Astrocyte (in vitro differentiated cells and primary cell): ENCODE measurements around the gene ZNF462.

ENCODE experiments used
- EZH2 ChIP-seq: IDR thresholded peaks from 2 replicates; pipeline ENCODE4 v1.6.1; 2012; ENCODE audit warnings: mild to moderate bottlenecking, low read length, inconsistent platforms; ENCODE audit not compliant: insufficient read depth
- TF ChIP-seq, protein P1 (sequence below): IDR thresholded peaks from 2 replicates; pipeline ENCODE4 v1.5.1; 2011; ENCODE audit warnings: low read depth, mild to moderate bottlenecking, inconsistent platforms, low read length, moderate library complexity; ENCODE audit not compliant: insufficient read depth

DNA sequence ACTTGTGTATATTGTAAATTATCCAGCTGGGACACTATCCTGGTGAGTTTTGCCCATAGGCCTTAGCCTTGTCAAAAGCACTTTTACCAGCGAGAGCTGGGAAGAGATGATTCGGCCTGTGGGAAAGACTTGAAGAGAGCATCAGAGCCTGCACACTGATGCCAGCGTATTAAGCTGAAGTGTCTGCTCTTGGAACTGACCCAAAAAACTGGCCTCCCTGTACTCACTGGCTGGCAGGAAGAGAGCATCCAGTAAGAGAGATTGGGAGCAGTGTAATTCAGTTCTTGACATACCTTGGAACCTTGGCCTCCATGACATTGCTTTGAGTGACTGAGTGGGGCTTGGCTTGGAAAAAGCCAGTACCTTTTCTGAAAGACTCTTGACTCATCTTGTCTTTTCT, 73.7 kb downstream of the ZNF462 start:
- TF ChIP-seq, protein P1, sequence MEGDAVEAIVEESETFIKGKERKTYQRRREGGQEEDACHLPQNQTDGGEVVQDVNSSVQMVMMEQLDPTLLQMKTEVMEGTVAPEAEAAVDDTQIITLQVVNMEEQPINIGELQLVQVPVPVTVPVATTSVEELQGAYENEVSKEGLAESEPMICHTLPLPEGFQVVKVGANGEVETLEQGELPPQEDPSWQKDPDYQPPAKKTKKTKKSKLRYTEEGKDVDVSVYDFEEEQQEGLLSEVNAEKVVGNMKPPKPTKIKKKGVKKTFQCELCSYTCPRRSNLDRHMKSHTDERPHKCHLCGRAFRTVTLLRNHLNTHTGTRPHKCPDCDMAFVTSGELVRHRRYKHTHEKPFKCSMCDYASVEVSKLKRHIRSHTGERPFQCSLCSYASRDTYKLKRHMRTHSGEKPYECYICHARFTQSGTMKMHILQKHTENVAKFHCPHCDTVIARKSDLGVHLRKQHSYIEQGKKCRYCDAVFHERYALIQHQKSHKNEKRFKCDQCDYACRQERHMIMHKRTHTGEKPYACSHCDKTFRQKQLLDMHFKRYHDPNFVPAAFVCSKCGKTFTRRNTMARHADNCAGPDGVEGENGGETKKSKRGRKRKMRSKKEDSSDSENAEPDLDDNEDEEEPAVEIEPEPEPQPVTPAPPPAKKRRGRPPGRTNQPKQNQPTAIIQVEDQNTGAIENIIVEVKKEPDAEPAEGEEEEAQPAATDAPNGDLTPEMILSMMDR: no peak
- TF ChIP-seq EZH2: no peak
